ENCODE data around the gene KLHDC7B. TPM values are rescaled to one million over a fixed set of nuclear protein-coding genes. Genes with fewer than 3 reads are reported as not detected.

The KLHDC7B gene
- total RNA-seq, 2 donors from 2014 or later, result 6.5 to 15.2 TPM

DNA sequence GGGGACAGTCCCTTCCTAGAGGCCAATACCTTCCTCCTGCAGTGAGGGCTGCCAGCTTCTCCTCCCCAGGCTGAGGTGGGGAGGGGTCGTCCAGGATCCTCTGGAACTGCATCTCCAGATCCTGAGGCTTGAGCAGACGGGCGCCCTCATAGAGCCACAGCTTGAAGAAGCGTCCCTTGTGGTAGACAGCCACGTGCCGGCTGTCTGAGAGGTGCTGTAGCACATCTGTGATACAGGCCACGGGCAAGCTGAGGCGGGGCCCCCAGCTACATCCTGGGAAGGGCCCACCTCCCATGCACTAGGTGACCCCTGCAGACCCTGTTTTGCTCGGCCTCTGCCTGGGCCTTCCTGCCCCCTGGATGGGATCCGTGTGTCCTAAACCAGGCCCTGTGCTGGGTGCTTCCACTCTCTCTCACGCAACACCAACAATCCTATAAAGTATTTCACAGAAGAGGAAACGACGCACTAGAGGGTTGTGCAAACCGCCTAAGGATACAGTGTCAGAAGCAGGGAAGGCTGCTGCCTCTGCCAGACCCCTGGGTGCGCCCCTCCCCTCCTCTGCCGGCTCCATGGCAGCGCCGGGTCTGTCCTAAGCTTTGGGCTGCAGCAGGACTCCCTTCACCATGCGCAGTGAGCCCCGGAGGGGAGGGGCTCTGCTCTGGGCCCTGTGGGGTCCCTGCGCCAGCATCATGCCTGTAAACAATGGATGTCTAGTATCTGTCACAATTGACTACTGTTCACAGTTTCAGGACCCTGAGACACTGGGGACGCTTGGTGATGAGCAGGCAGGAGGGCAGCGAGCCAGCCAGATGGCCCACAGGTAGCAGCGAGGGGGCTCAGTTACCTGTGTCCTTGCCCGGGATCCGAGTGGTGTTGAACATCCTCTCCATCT is 28.0 kb downstream of the KLHDC7B start:
- no peak for ATAC-seq
- Mint-ChIP-seq H3K4me3 (no peak overlapping the region), H3K9me3 (no peaks in the 10 kb centered on the region), H3K27ac (no peak overlapping the region), H3K4me1 (ENCODE audit: low read depth in 2 of 2) (peaks cover 0 to 7% of the 10 kb centered on the region in 2 donors), H3K36me3 (no peaks in the 10 kb centered on the region), H3K27me3 (no peaks in the 10 kb centered on the region)
- DNase-seq (ENCODE audit: low spot score), result no peak

DNA sequence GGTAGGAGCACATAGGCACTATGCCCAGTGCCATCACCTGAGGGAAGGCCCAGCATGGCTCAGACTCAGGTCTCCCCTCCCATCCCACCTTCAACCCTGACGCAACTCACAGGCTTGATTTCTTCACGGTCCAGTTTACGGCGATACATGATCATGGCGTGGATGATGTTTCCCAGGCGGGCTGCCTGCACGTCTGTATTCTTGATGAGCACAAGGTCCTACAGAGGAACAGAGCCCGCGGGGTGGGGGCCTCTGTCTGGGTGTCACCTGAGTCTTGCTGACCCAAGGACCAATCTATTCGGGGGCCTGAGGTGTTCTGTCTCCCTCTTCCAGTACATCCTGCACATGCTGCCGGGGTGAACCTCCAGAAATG is 28.7 kb downstream of the KLHDC7B start:
- no peak for ATAC-seq
- H3K27me3 Mint-ChIP-seq, result no peaks in the 10 kb centered on the region
- H3K27ac Mint-ChIP-seq, result no peak overlapping the region
- peaks cover 0 to 7% of the 10 kb centered on the region in 2 donors for H3K4me1 Mint-ChIP-seq (ENCODE audit: low read depth in 2 of 2)
- no peak for DNase-seq (ENCODE audit: low spot score)
- no peaks in the 10 kb centered on the region for H3K9me3 Mint-ChIP-seq
- H3K36me3 Mint-ChIP-seq, result no peaks in the 10 kb centered on the region
- no peak overlapping the region for H3K4me3 Mint-ChIP-seq

DNA sequence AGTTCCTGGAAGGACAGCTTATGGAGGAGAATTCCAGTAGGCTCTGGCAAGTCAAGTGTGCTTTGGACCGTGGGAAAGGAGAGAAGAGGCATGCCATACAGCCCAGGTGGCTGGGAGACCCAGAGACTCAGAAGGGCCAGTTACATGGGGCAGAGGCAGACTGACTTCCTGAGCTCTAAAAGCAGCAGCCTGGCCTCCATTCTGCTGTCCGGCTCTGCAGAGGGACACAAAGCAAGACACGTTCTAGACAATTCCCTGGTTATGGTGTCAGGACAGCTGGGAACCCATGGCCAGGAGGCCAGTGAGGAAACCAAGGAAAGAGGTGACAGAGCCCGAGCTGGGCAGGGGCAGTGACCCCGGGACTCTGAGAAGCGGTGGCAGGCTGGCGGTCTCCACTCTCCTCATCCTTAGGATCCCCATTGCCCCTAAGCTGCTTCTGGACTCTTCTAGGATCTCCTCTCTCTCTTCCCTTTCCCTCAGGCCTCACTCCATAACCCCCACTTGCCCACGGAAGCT is 29.8 kb downstream of the KLHDC7B start:
- DNase-seq (ENCODE audit: low spot score) (no peak), ATAC-seq (no peak)
- Mint-ChIP-seq H3K4me1 (ENCODE audit: low read depth in 2 of 2) (peaks cover 7 to 15% of the 10 kb centered on the region in 2 donors), H3K27ac (no peak overlapping the region), H3K27me3 (no peaks in the 10 kb centered on the region), H3K36me3 (no peaks in the 10 kb centered on the region), H3K9me3 (no peaks in the 10 kb centered on the region), H3K4me3 (no peak overlapping the region)

DNA sequence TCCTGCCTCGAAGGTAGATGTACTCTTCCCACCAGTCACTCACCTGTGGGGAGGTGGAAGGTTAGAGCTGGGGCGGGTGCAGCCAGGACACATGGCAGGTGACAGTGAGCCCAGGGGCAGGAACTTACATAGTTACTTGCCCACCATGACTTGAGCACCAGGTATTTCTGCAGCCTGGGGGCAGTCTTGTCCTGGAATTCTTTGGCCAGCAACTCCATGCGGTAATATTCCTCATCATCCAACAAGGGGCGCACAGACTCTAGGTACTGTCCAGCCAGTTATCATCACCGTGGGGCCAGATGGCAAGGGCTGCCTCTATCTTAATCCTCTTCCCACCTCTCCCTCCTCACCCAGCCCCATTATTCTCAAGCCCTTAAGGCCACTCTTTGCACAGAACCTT is 30.4 kb downstream of the KLHDC7B start:
- no peaks in the 10 kb centered on the region for H3K9me3 Mint-ChIP-seq
- no peak for DNase-seq (ENCODE audit: low spot score)
- ATAC-seq, result no peak
- no peak overlapping the region for H3K4me3 Mint-ChIP-seq
- H3K36me3 Mint-ChIP-seq, result no peaks in the 10 kb centered on the region
- no peak overlapping the region for H3K27ac Mint-ChIP-seq
- peaks cover 7 to 16% of the 10 kb centered on the region in 2 donors for H3K4me1 Mint-ChIP-seq (ENCODE audit: low read depth in 2 of 2)
- no peaks in the 10 kb centered on the region for H3K27me3 Mint-ChIP-seq

DNA sequence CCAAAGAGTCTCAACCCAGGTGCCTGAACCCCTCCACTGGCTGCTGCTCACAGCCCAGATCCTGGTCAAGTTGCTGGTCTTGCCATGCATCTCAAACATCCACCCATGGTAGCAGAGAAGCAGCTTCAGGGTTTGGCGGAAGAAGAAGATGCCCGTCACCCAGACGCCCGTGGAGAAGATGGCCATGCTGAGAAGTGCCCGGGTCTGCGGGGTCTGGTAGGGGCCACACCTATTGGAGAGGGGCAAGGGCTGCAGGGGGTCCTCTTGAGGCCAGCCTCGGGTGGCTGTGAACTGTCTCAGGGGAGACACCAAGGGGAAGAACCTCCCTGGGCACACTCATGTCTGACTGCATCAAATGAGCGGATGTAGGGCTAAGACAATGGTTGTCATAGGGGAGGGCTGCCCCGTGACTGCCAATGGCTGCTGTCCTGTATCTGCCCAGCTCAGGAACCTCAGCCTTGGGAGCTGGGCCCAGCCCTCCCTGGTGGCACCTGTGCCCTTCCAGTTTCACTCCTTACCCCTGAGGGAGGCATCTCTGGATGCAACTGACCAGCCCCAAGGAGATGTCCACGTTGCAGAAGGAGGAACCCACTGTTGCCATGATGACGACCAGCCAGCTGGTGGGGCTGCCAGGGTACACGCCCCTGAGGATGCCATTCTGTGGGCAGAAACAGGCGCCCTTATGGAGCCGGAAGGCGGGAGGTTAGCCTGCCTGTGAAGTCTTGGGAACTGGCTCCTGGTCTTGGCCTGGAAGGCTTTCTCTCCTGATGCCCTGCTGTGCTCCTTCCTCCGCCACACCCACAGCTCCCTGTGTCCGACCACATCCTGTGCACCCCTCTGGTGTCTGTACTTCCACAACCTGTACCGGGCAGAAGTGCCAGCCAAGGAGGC is 31.4 kb downstream of the KLHDC7B start:
- no peak overlapping the region for H3K4me3 Mint-ChIP-seq
- no peaks in the 10 kb centered on the region for H3K36me3 Mint-ChIP-seq
- peaks cover 7 to 16% of the 10 kb centered on the region in 2 donors for H3K4me1 Mint-ChIP-seq (ENCODE audit: low read depth in 2 of 2)
- H3K27ac Mint-ChIP-seq, result no peak overlapping the region
- no peak for ATAC-seq
- H3K27me3 Mint-ChIP-seq, result no peaks in the 10 kb centered on the region
- H3K9me3 Mint-ChIP-seq, result no peaks in the 10 kb centered on the region
- no peak for DNase-seq (ENCODE audit: low spot score)

DNA sequence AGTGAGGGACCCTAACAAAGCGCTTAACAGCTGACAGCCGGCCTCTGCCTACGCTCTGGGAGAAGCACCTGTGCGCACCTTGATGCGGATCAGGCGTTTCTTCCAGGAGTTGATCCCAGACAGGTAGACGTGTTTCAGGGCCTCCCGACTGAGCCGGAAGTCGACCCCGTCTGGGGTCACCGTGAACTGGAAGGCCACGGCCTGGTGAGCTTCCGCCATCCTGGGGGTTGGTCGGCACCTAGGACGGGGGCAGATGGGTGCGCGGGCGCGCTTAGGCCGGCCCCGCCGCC is 31.9 kb downstream of the KLHDC7B start:
- no peaks in the 10 kb centered on the region for H3K27me3 Mint-ChIP-seq
- ATAC-seq (no peak), DNase-seq (ENCODE audit: low spot score) (no peak)
- H3K27ac Mint-ChIP-seq, result no peak overlapping the region
- H3K4me3 Mint-ChIP-seq, result no peak overlapping the region
- H3K4me1 Mint-ChIP-seq (ENCODE audit: low read depth in 2 of 2), result peaks cover 7 to 16% of the 10 kb centered on the region in 2 donors
- H3K9me3 Mint-ChIP-seq, result no peaks in the 10 kb centered on the region
- no peaks in the 10 kb centered on the region for H3K36me3 Mint-ChIP-seq

DNA sequence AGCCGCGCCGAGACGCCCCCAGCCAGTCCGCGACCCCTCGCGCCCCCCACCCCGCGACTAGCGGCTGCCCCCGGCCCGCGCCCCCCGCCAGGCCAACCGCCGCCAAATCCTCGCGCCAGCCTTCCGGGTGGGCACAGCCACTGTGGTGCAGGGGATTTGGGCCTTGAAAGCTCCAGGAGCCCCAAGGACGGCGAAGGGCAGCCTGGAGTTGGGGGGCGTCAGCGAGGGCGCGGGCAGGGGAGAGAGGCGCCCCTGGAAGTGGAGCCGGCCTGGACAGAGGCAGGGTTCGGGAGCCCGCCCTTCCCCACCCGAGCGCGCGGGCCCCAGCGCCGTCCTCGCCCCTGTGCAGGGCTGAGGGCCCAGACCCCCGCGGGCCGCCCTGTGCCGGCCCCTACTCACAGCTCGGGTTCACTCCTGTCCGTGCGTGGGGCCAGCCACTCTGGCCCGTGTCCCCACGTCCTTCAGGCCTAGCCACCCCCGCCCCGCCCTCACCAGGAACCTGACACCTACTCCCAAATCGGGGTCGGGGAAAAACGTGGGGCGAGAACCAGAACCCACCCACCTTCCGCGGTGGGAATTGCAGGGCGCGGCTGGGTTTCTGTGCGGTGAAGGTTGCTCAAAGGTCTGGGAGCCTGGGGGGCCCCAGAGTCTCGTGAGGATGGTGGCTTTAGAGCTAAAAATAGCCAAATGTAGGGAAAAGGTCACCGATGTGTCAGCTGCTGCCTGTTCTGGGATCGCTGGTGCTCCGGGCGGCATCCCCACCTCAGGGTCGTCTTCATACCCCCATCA is 32.5 kb downstream of the KLHDC7B start, which contains the start of gene CPT1B:
TSS of gene CPT1B (minus strand) at position 441 of the 789 bp plus-strand sequence. CDS start 512 bp downstream, outside the sequence.
- Mint-ChIP-seq H3K4me1 (ENCODE audit: low read depth in 2 of 2) (peaks cover 7 to 16% of the 10 kb centered on the region in 2 donors), H3K9me3 (no peaks in the 10 kb centered on the region), H3K4me3 (no peak within 1 kb of the TSS), H3K27ac (no peak within 1 kb of the TSS), H3K27me3 (no peaks in the 10 kb centered on the region), H3K36me3 (no peaks in the 10 kb centered on the region)
- ATAC-seq, result no peak
- peak; percentile 60 for DNase-seq (ENCODE audit: low spot score)

DNA sequence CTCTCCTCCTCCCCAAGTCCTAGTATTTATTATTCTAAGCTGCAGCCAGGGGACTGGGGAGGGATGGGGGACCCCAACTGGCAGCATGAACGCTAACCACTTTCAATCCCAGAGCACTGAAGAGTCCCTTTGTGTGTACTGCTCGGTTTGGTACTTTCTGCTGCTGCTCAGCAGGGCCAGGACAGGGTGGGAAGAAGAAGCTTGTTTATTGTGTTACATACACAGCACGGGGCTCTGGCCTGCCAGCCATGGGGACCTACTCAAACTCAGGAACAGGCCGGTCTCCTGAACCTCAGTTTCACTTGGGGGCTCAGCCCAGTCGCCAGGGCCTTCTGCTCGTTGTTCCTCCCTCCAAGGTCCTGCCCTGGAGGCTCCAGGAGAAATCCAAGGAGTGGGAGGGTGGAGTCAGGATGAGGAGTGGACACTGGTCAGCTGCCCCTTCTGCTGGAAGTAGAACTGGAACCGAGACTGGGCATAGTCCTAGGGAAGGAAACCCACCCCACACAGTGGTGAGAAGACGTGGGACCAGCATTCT is 33.1 kb downstream of the KLHDC7B start:
- no peaks in the 10 kb centered on the region for H3K27me3 Mint-ChIP-seq
- no peak overlapping the region for H3K27ac Mint-ChIP-seq
- H3K4me3 Mint-ChIP-seq, result no peak overlapping the region
- no peak for ATAC-seq
- peaks cover 11 to 20% of the 10 kb centered on the region in 2 donors for H3K4me1 Mint-ChIP-seq (ENCODE audit: low read depth in 2 of 2)
- no peak for DNase-seq (ENCODE audit: low spot score)
- no peaks in the 10 kb centered on the region for H3K9me3 Mint-ChIP-seq
- H3K36me3 Mint-ChIP-seq, result no peaks in the 10 kb centered on the region

DNA sequence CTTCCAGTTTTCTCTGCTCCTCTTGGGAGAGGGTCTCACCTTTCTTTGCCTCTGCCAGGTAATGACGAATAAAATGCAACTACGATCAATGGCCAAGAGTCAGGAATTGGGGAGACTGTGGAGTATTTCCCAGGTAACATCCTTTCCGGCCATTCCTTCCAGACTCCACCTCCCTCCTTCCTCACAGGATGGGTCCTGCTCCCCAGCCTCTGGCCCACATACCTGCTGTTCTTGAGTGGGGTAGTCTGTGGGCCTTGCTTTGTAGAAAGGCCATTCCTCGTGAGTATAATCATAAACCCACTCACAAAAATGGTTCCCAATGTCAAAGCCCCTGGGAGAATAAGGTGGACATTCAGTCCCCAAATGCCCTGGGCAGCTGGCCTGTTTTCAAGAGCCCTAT is 34.1 kb downstream of the KLHDC7B start:
- Mint-ChIP-seq H3K4me3 (no peak overlapping the region), H3K36me3 (no peaks in the 10 kb centered on the region), H3K9me3 (no peaks in the 10 kb centered on the region), H3K27ac (peak overlapping the region; percentile 23 to 67), H3K4me1 (ENCODE audit: low read depth in 2 of 2) (peaks cover 11 to 20% of the 10 kb centered on the region in 2 donors), H3K27me3 (no peaks in the 10 kb centered on the region)
- no peak for ATAC-seq
- no peak for DNase-seq (ENCODE audit: low spot score)

DNA sequence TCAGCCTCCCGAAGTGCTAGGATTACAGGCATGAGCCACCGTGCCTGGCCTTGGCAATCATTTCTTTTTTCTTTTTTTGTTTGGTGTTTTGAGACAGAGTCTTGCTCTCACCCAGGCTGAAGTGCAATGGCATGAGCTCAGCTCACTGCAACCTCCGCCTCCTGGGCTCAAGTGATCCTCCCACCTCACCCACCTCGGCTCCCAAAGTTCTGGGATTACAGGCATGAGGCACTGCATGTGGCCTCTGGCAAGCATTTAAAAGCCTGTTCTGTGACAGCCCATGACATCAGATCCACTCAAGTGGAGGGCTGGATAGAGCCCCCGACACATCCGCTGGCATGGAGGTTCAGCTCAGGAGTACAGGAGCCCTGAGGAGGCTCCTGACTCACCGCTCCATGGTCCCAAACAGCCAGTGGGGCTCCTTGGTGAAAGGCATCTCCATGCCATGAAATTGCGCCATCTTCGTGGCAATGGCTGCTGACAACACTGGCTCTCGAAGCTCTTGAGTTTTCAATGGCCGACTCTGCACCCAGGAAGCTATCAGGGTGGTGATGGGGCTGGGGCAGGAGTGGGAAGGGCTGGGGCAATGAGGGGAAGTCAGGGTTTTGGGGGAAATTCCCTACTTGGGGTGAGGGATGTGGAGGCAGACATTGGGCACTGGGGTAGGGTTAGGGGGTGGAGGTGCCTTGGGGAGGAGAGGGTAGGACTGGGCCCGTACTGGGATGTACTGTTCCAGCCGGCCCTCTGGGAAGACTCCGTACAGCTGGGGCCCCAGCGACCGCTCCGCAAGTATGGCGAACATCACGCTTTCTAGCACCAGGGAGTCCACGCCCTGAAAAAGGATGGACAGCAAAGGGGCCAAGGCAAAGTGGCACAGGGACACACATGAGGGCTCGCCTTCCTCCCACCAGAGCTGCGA is 35.6 kb downstream of the KLHDC7B start:
- Mint-ChIP-seq H3K9me3 (no peaks in the 10 kb centered on the region), H3K4me1 (ENCODE audit: low read depth in 2 of 2) (peaks cover 11 to 21% of the 10 kb centered on the region in 2 donors), H3K27me3 (no peaks in the 10 kb centered on the region), H3K36me3 (no peaks in the 10 kb centered on the region), H3K4me3 (peak overlapping the region; percentile 83), H3K27ac (peak overlapping the region; percentile 78 to 88)
- no peak for ATAC-seq
- peak; percentile 50 for DNase-seq (ENCODE audit: low spot score)

DNA sequence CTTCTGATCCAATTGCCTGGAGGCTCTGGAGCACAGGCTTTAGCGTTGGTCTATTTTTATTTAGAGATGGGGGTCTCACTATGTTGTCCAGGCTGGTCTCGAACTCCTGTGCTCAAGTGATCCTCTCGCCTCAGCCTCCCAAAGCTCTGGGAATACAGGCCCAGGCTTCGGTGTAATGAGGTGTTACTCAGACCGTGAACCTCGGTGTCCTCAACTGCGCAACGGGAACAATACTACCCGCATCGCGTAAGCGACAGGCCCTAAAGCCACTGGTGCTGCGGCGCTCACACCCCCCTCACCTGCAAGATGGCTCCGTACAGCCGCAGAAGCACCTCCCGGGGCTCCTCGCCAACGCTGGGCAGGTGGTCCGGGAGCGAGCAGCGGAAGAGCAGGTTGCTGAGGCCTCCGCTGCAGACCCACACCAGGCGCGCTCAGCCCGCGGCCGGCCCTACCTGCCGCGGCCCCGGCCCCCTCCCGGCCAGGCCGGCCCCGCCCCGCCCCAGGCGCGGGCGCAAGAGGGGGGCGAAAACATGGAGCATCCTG is 36.3 kb downstream of the KLHDC7B start:
- H3K4me3 Mint-ChIP-seq, result peak overlapping the region; percentile 83
- H3K9me3 Mint-ChIP-seq, result no peaks in the 10 kb centered on the region
- H3K27me3 Mint-ChIP-seq, result no peaks in the 10 kb centered on the region
- DNase-seq (ENCODE audit: low spot score) (peak; percentile 66), ATAC-seq (peak in 1 of 2 donors; percentile 0)
- H3K27ac Mint-ChIP-seq, result peak overlapping the region; percentile 78 to 88
- H3K36me3 Mint-ChIP-seq, result no peaks in the 10 kb centered on the region
- H3K4me1 Mint-ChIP-seq (ENCODE audit: low read depth in 2 of 2), result peaks cover 11 to 21% of the 10 kb centered on the region in 2 donors
